Measurements from ENCODE around the gene FAM240A.

Gene FAM240A

GRCh38 chr3:46628901-46629369, 16.6 kb downstream of the FAM240A start:
- DNase-seq: no peak

GRCh38 chr3:46629551-46630517, 17.5 kb downstream of the FAM240A start:
- DNase-seq: peak; percentile 66

- DNase-seq: no peak
Measured at GRCh38 chr3:46632792-46633191, 20.5 kb downstream of the FAM240A start.

GRCh38 chr3:46634856-46635255, 22.5 kb downstream of the FAM240A start:
- DNase-seq: no peak

GRCh38 chr3:46639221-46639620, 26.9 kb downstream of the FAM240A start:
- no peak for DNase-seq

GRCh38 chr3:46640927-46641326, 28.6 kb downstream of the FAM240A start:
- no peak for DNase-seq

- DNase-seq: no peak
Measured at GRCh38 chr3:46642971-46643370, 30.6 kb downstream of the FAM240A start.

- DNase-seq: no peak
Measured at GRCh38 chr3:46643701-46644100, 31.4 kb downstream of the FAM240A start.

- DNase-seq: no peak
Measured at GRCh38 chr3:46646700-46647099, 34.4 kb downstream of the FAM240A start.

- DNase-seq: no peak
Measured at GRCh38 chr3:46648096-46648495, 35.8 kb downstream of the FAM240A start.

GRCh38 chr3:46649436-46649835, 37.1 kb downstream of the FAM240A start:
- DNase-seq: no peak

- no peak for DNase-seq
Measured at GRCh38 chr3:46651084-46651483, 38.8 kb downstream of the FAM240A start.

- no peak for DNase-seq
Measured at GRCh38 chr3:46655271-46655670, 42.9 kb downstream of the FAM240A start.

- no peak for DNase-seq
Measured at GRCh38 chr3:46656778-46657556, 44.6 kb downstream of the FAM240A start.

- DNase-seq: no peak
Measured at GRCh38 chr3:46659285-46659684, 47.0 kb downstream of the FAM240A start.

GRCh38 chr3:46660003-46660402, 47.7 kb downstream of the FAM240A start:
- DNase-seq: no peak

GRCh38 chr3:46660543-46661523, 48.5 kb downstream of the FAM240A start:
- no peak for DNase-seq

GRCh38 chr3:46661776-46662766, 49.7 kb downstream of the FAM240A start:
- DNase-seq: no peak

- no peak for DNase-seq
Measured at GRCh38 chr3:46662771-46663551, 50.6 kb downstream of the FAM240A start.

- no peak for DNase-seq
Measured at GRCh38 chr3:46663591-46664135, 51.3 kb downstream of the FAM240A start.
